ENCODE measurements around the gene PRDM11. TPM values are rescaled to one million over a fixed set of nuclear protein-coding genes. Genes with fewer than 3 reads are reported as not detected.

PRDM11 gene
- total and polyA plus RNA-seq, 4 experiments from 2014 or later, result 0.30 to 8.5 (median 4.4) TPM

DNA sequence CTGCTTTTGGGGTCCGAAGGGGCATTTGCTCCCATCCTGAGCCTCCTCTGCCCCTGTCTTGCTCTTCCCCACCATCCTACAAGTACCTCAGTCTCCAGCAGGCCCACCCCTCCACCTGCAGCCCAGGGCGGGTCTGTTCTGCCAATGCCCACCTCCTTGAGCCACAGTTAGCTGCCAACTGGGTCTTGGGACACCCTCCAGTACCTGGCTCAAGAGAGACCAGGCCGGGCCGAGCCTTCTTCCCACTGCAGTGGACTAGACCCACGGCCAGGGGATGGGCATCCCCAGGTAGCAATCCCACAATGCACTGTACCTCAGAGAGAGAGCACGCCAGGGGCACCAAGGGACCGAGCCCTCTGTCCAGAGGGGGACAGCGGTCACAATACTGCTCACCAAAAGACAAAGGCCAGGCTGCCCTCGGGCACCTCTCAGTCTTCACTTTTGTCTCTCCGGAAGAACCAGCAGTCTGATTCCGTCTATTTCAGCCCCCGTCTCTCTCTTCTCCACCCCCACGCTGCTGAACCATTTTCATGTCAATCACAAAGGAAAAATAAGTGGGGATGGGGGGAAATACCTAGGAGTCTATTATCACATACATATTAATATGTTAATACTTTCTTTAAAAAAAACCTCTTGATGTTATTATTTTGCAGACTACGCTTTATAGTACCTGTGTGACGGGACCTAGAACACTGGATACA lies 88.0 kb downstream of the PRDM11 start:
- Histone ChIP-seq H3K4me3 (ENCODE audit: low read length in 2 of 2) (no peak overlapping the region), H3K4me1 (ENCODE audit: insufficient read depth, low read length) (no peaks in the 10 kb centered on the region), H3K27ac (ENCODE audit: low read depth, low read length) (no peak overlapping the region), H3K9me3 (ENCODE audit: control insufficient read depth in 1 of 2, low read length in 2 of 2) (no peaks in the 10 kb centered on the region), H3K27me3 (ENCODE audit: insufficient read depth, low read length) (peaks cover 9% of the 10 kb centered on the region), H3K36me3 (ENCODE audit: insufficient read depth, low read length) (no peaks in the 10 kb centered on the region)
- Mint-ChIP-seq H3K27me3 (peaks cover 17 to 20% of the 10 kb centered on the region in 2 donors), H3K4me1 (peaks cover 0 to 1% (median 0%) of the 10 kb centered on the region in 4 donors), H3K36me3 (peaks cover 0 to 4% of the 10 kb centered on the region in 2 donors), H3K4me3 (no peak overlapping the region), H3K9me3 (peaks cover 0 to 5% (median 2%) of the 10 kb centered on the region in 8 donors), H3K27ac (no peak overlapping the region)
- DNase-seq, result no peak
- CTCF ChIA-PET (ENCODE audit: partially characterized antibody), result interaction anchor here (1.0 to 1.9 kb wide), 5 partner anchors 11 to 123 kb away, joined by 3 to 15 read pairs (median 3); no protein-coding TSS in a partner anchor
- POLR2A ChIA-PET (ENCODE audit: partially characterized antibody), result no interaction called here
- intact Hi-C loops (cut with micrococcal nuclease), result no loop called here

DNA sequence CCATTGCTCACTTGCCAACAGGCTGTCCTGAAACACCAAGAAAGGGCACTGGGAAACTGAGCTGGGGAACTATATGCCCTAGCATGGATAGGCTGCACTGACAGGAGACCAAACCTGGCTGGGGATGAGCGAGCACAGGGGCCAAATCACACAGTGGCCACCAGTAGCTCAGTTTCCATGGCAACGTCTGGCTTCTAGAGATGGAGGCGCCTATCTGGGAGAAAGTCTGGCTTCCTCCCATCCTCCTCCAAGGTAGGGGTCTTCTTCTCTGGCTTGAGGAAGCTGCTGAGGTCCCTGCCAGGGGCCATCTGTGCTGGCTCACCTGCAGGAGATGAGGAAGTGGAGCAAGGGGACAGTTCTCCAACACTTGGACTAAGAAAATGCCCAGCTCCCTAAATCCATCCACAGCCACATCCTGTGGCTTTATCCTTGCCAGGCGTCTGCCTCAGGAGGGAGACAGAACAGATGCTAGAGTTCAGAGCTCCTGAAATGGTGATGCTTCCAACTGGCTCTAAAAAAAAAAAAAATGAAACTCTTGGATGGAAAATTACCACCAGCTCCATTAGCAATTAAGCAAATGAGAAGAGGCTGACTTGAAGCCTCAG lies 91.4 kb downstream of the PRDM11 start:
- no peak overlapping the region for H3K4me3 ChIP-seq (ENCODE audit: low read length in 2 of 2)
- Mint-ChIP-seq H3K9me3 (peaks cover 0 to 11% (median 7%) of the 10 kb centered on the region in 8 donors), H3K36me3 (peaks cover 0 to 4% of the 10 kb centered on the region in 2 donors), H3K4me1 (no peaks in the 10 kb centered on the region), H3K27me3 (peaks cover 17 to 25% of the 10 kb centered on the region in 2 donors), H3K27ac (no peak overlapping the region), H3K4me3 (no peak overlapping the region)
- H3K27ac ChIP-seq (ENCODE audit: low read depth, low read length), result no peak overlapping the region
- no peaks in the 10 kb centered on the region for H3K36me3 ChIP-seq (ENCODE audit: insufficient read depth, low read length)
- ChIA-PET CTCF (ENCODE audit: partially characterized antibody) (interaction anchor here (0.7 to 2.1 kb wide), 4 partner anchors 8 to 133 kb away, joined by 3 to 5 read pairs (median 3); no protein-coding TSS in a partner anchor), POLR2A (ENCODE audit: partially characterized antibody) (no interaction called here)
- intact Hi-C loops (cut with micrococcal nuclease), result no loop called here
- H3K4me1 ChIP-seq (ENCODE audit: insufficient read depth, low read length), result no peaks in the 10 kb centered on the region
- no peak for DNase-seq
- H3K9me3 ChIP-seq (ENCODE audit: control insufficient read depth in 1 of 2, low read length in 2 of 2), result no peaks in the 10 kb centered on the region
- peaks cover 9% of the 10 kb centered on the region for H3K27me3 ChIP-seq (ENCODE audit: insufficient read depth, low read length)

DNA sequence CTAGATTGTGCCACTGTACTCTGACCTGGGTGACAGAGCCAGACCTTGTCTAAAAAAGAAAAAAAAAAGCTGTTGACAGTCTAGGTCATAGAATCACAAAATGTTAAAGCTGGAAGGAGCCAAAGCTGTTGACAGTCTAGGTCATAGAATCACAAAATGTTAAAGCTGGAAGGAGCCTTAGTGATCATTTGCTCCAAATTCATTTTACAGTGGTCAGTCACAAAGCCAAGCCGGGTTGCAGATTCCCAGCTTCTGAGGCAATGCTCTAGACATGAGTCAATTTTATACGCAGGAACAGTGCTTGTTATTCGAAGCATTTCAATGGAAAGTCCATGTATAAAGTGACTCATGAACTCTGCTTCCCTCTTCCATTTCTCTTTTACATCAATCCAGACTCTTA lies 92.3 kb downstream of the PRDM11 start:
- H3K36me3 ChIP-seq (ENCODE audit: insufficient read depth, low read length), result no peaks in the 10 kb centered on the region
- Mint-ChIP-seq H3K9me3 (peaks cover 0 to 11% (median 7%) of the 10 kb centered on the region in 8 donors), H3K36me3 (peaks cover 0 to 4% of the 10 kb centered on the region in 2 donors), H3K4me1 (no peaks in the 10 kb centered on the region), H3K27me3 (peaks cover 17 to 25% of the 10 kb centered on the region in 2 donors), H3K27ac (no peak overlapping the region), H3K4me3 (no peak overlapping the region)
- H3K4me1 ChIP-seq (ENCODE audit: insufficient read depth, low read length), result no peaks in the 10 kb centered on the region
- intact Hi-C loops (cut with micrococcal nuclease), result no loop called here
- no peak overlapping the region for H3K27ac ChIP-seq (ENCODE audit: low read depth, low read length)
- CTCF ChIA-PET (ENCODE audit: partially characterized antibody), result interaction anchor here (0.7 to 2.1 kb wide), 5 partner anchors 9 to 134 kb away, joined by 3 to 5 read pairs (median 3); no protein-coding TSS in a partner anchor
- no peak for DNase-seq
- H3K27me3 ChIP-seq (ENCODE audit: insufficient read depth, low read length), result peaks cover 9% of the 10 kb centered on the region
- POLR2A ChIA-PET (ENCODE audit: partially characterized antibody), result no interaction called here
- H3K9me3 ChIP-seq (ENCODE audit: control insufficient read depth in 1 of 2, low read length in 2 of 2), result no peaks in the 10 kb centered on the region
- H3K4me3 ChIP-seq (ENCODE audit: low read length in 2 of 2), result no peak overlapping the region

DNA sequence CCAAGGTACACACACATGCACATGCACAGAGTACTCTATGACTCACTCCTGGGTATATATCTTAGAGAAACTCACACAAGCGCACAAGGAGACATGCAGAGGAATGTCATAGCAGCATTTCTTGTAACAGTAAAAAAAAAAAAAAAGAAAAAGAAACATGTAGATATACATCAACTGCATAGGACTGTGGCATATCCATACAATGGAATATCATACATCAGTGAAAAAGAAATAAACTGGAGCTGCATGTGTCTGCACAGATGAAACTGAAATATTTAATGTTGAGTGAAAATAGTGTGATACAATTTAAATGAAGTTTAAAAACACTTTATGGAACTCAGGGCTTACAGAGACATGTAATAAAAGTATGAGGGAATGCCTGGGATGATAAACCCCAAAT lies 93.3 kb downstream of the PRDM11 start:
- H3K4me3 ChIP-seq (ENCODE audit: low read length in 2 of 2), result no peak overlapping the region
- H3K27ac ChIP-seq (ENCODE audit: low read depth, low read length), result no peak overlapping the region
- intact Hi-C loops (cut with micrococcal nuclease), result no loop called here
- no peak for DNase-seq
- Mint-ChIP-seq H3K27ac (no peak overlapping the region), H3K9me3 (peaks cover 0 to 11% (median 7%) of the 10 kb centered on the region in 8 donors), H3K4me3 (no peak overlapping the region), H3K27me3 (peaks cover 17 to 25% of the 10 kb centered on the region in 2 donors), H3K4me1 (no peaks in the 10 kb centered on the region), H3K36me3 (peaks cover 0 to 4% of the 10 kb centered on the region in 2 donors)
- ChIA-PET CTCF (ENCODE audit: partially characterized antibody) (interaction anchor here (0.7 to 1.8 kb wide), 2 partner anchors 10 to 131 kb away, joined by 3 to 4 read pairs; no protein-coding TSS in a partner anchor), POLR2A (ENCODE audit: partially characterized antibody) (no interaction called here)
- H3K4me1 ChIP-seq (ENCODE audit: insufficient read depth, low read length), result no peaks in the 10 kb centered on the region
- peaks cover 9% of the 10 kb centered on the region for H3K27me3 ChIP-seq (ENCODE audit: insufficient read depth, low read length)
- no peaks in the 10 kb centered on the region for H3K9me3 ChIP-seq (ENCODE audit: control insufficient read depth in 1 of 2, low read length in 2 of 2)
- H3K36me3 ChIP-seq (ENCODE audit: insufficient read depth, low read length), result no peaks in the 10 kb centered on the region

DNA sequence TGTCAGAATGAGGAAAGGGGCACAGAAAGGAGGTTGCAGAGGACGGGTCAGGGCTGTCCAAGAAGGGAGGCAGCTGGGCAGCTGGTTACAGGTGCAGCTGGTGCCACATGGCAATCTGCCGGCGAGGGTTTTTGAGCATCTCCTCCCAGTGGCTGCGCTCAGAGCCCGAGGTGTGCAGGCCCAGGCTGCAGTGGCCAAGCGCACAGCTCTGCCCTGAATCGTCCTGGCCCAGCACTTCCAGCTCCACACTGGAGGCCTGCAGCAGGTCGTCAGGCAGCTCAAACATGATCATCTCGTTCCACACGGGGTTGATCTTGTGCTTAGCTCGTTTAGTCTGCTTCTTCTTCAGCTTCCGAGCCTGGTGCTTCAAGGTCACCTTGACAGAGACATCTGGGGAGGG lies 97.5 kb downstream of the PRDM11 start:
- peaks cover 0 to 2% (median 0%) of the 10 kb centered on the region in 4 donors for H3K4me1 Mint-ChIP-seq
- Histone ChIP-seq H3K9me3 (ENCODE audit: control insufficient read depth in 1 of 2, low read length in 2 of 2) (no peaks in the 10 kb centered on the region), H3K4me1 (ENCODE audit: insufficient read depth, low read length) (no peaks in the 10 kb centered on the region), H3K27ac (ENCODE audit: low read depth, low read length) (no peak overlapping the region), H3K27me3 (ENCODE audit: insufficient read depth, low read length) (no peaks in the 10 kb centered on the region), H3K4me3 (ENCODE audit: low read length in 2 of 2) (no peak overlapping the region), H3K36me3 (ENCODE audit: insufficient read depth, low read length) (no peaks in the 10 kb centered on the region)
- H3K27me3 Mint-ChIP-seq, result peaks cover 3 to 13% of the 10 kb centered on the region in 2 donors
- peaks cover 0 to 10% (median 7%) of the 10 kb centered on the region in 8 donors for H3K9me3 Mint-ChIP-seq
- CTCF ChIA-PET (ENCODE audit: partially characterized antibody), result interaction anchor here (0.7 kb wide), 1 partner anchor 132 kb away, joined by 3 read pairs; no protein-coding TSS in a partner anchor
- no peak for DNase-seq
- no peak overlapping the region for H3K4me3 Mint-ChIP-seq
- H3K36me3 Mint-ChIP-seq, result no peaks in the 10 kb centered on the region
- POLR2A ChIA-PET (ENCODE audit: partially characterized antibody), result no interaction called here
- intact Hi-C loops (cut with micrococcal nuclease), result no loop called here
- no peak overlapping the region for H3K27ac Mint-ChIP-seq

DNA sequence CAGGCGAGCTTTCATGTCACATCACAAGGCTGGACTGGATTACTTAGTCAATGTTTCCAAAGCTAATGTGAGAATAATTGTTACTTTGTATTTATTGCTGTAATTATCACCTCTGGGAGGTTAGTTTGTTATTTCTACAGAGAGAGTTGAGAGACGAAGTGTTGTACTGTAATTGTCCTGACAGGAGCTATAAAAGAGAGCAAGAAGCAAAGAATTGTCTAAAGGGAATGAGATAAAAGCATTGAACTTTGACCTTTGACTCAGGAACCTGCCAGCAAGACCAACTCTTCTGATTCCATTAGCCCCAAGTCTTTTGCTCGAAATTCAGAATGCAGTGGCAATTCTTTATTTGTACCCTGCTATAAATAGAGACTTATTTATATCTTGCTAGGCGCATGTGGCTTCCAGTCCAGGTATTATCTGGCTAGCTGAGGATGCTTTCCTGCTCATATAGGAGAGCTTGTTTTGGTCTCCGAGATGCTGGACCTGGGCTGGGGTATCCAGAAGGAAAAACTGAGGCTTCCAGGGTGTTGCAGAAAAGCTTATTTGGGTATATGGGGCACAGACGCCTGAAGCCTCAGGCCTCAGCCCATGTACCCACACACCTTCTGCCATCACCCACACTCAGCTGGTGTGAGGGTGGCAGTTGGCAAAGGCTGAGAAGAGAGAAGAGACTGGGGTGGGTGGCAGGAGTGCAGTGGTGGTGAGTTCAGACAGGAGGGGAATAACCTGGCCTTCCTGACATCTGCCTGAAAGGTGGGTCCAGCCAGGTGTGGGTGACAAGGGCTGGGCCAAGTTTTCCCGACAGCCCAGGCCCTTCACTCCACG lies 99.0 kb downstream of the PRDM11 start:
- Mint-ChIP-seq H3K27ac (no peak overlapping the region), H3K9me3 (peaks cover 0 to 2% (median 0%) of the 10 kb centered on the region in 8 donors), H3K27me3 (peaks cover 3 to 15% of the 10 kb centered on the region in 2 donors), H3K36me3 (no peaks in the 10 kb centered on the region), H3K4me3 (no peak overlapping the region), H3K4me1 (peaks cover 0 to 3% (median 0%) of the 10 kb centered on the region in 4 donors)
- H3K36me3 ChIP-seq (ENCODE audit: insufficient read depth, low read length), result no peaks in the 10 kb centered on the region
- no peak for DNase-seq
- no peaks in the 10 kb centered on the region for H3K27me3 ChIP-seq (ENCODE audit: insufficient read depth, low read length)
- H3K27ac ChIP-seq (ENCODE audit: low read depth, low read length), result no peak overlapping the region
- no peaks in the 10 kb centered on the region for H3K4me1 ChIP-seq (ENCODE audit: insufficient read depth, low read length)
- POLR2A ChIA-PET (ENCODE audit: partially characterized antibody), result no interaction called here
- no peak overlapping the region for H3K4me3 ChIP-seq (ENCODE audit: low read length in 2 of 2)
- H3K9me3 ChIP-seq (ENCODE audit: control insufficient read depth in 1 of 2, low read length in 2 of 2), result no peaks in the 10 kb centered on the region
- intact Hi-C loops (cut with micrococcal nuclease), result no loop called here
- CTCF ChIA-PET (ENCODE audit: partially characterized antibody), result interaction anchor here (1.0 to 3.6 kb wide), 2 partner anchors 10 to 12 kb away, joined by 3 to 15 read pairs; no protein-coding TSS in a partner anchor

Data from CD4-positive, alpha-beta memory T cell (primary cell).